ENCODE results near the gene ITFG1.

Gene ITFG1

GRCh38 chr16:47320546-47321310 is 140.1 kb downstream of the ITFG1 start:
- DNase-seq = no peak

- no peak for DNase-seq
These were observed 143.2 kb downstream of the ITFG1 start for GRCh38 chr16:47317465-47318240.

GRCh38 chr16:47316442-47317015 is 144.3 kb downstream of the ITFG1 start:
- DNase-seq = no peak

GRCh38 chr16:47311738-47312505 is 148.9 kb downstream of the ITFG1 start:
- DNase-seq = no peak

- DNase-seq = no peak
These were observed 150.1 kb downstream of the ITFG1 start for GRCh38 chr16:47310792-47311211.

GRCh38 chr16:47309581-47310312 is 151.1 kb downstream of the ITFG1 start:
- DNase-seq = no peak

GRCh38 chr16:47308601-47309000 is 152.3 kb downstream of the ITFG1 start:
- no peak for DNase-seq

DNA sequence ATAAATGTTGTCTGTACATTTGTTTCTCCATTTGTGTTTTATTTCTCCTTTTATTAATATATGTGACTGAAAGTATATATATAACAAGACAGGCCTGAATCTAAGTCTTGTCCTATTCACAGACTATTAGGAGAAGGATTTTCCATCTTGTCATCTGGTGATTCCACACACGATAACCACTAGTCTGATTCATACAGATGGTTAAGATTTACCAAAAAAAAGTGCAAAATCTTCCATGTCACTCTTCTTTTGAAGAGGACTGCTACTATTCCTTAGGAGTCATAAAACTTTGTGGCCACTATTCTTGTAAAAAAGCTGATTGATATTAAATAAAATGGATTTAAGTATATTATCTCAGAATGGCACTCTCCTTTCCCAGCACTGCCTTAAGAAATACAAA is 156.3 kb downstream of the ITFG1 start:
- no peak for DNase-seq

- DNase-seq = no peak
These were observed 161.3 kb downstream of the ITFG1 start for GRCh38 chr16:47299587-47299986.

GRCh38 chr16:47284999-47285398 is 175.9 kb downstream of the ITFG1 start:
- DNase-seq = no peak

DNA sequence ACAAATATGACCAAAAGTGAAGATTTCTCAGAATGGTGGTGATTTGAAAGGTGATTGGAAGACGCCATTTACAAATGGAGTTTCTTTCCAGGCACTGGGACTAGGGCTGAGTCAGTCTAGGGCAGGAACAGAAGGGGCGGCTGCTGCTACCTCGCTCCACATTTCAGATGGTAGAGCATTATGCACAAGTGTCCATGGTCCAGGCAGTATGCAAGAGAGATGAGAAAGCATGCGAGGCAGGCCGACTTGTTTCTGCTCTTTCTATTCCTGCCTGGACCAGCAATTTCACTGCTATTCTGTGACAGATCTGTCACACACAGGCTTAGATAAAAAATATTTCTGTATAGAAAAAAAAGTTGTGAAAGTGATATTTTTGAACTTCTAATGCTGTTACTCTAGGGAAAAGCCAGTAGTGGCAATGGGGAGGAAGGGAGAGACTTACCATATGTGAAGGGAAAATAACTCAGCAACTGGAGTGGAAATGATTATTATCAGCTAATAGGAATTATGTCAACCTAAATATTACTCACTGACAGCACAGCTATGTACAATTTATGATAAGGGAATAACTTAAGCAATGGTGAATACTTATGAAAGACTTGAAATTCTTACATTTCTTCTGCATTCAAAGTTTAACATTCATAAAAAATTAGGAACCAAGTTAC is 182.4 kb downstream of the ITFG1 start:
- no peak for DNase-seq

GRCh38 chr16:47276522-47276921 is 184.3 kb downstream of the ITFG1 start:
- DNase-seq = no peak

DNA sequence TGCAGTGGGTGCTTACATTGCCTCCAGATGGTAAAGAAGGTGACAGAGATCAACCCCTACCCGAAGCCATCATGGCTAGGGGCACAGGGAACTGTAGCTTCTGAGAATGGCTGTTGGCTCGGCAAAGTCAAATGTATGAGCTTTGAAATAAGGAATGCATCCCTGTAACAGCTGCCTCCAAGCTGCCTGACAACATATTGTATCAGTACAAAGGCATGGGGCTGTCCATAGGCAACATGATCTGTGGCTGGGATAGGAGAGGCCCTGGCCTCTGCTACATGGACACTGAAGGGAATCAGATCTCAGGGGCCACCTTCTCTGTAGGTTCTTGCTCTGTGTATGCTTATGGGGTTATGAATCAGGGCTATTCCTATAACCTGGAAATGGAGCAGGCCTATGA is 197.9 kb downstream of the ITFG1 start:
- DNase-seq = no peak

- DNase-seq = no peak
These were observed 200.4 kb downstream of the ITFG1 start for GRCh38 chr16:47260503-47260902.

DNA sequence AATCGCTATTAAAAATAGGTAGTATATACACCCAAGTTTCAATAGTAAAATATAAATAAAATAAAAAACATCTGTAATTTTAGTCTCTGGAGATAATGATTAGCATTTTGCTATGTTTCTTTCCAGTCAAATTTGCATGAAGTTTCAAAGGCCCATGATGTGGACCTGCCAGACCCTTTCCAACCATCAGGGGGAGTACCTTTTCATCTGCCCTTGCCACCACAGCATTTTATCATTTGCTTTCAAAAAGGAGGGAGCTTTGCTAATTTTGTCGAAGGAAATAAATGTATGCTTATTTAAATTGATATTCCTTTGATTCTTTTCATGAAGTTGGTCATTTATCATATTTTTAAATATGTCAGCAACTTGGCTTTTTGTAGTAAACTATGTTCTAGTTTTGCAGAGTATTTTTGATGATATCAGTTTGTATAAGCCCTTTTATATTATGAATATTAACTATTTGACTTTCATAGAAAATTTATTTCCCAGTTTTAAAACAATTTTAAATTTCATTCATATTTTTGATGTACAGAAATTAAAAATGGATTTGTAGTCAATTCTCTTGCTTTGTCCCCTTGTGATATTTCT is 201.9 kb downstream of the ITFG1 start:
- DNase-seq = no peak

GRCh38 chr16:47254756-47255155 is 206.1 kb downstream of the ITFG1 start:
- no peak for DNase-seq

DNA sequence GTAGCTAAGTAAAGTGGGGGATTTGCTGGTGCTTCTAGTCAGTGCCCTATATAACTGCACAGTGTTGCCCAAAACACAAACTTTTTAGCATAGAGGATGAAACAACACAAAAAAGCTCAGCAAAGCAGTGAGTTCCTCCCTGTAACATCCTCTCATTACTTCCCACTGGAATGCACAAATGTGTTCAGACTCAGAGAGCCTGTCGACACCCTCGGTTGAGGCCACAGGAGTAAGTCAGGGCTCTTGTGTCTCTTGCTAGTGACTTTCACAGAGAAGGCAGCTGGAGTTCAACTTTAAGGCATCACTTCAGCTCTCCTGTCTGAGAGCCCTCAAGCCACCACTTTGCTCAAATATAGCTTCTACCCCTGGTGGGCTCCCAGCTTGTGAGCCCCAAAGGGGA is 209.9 kb downstream of the ITFG1 start:
- DNase-seq = no peak

- no peak for DNase-seq
These were observed 213.2 kb downstream of the ITFG1 start for GRCh38 chr16:47247690-47248089.

GRCh38 chr16:47244206-47244605 is 216.7 kb downstream of the ITFG1 start:
- no peak for DNase-seq

DNA sequence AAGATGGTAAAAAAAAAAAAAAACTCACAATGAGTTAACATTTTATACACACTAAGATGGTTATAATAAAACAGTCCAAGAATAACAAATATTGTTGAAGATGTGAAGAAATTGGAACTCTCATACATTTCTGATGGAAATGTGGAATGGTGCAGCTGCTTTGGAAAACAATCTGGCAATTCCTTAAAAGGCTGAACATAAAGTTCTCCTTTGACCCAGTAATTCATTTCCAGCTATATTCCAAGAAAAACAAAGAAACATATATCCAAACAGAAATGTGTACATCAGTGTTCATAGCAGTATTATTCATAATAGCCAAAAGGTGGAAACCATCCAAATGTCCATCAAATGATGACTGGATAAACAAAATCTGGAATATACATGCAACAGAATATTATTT is 219.8 kb downstream of the ITFG1 start:
- DNase-seq = no peak

GRCh38 chr16:47236716-47237115 is 224.1 kb downstream of the ITFG1 start:
- no peak for DNase-seq

GRCh38 chr16:47230296-47230695 is 230.6 kb downstream of the ITFG1 start:
- DNase-seq = no peak
